ENCODE measurements around the gene DCDC2C. TPM values are rescaled to one million over a fixed set of nuclear protein-coding genes. Genes with fewer than 3 reads are reported as not detected.

Gene DCDC2C
- polyA plus RNA-seq, 3 donors, result 0.31 TPM; not detected in 2

GRCh38 chr2:3876221-3876620 is 172.8 kb downstream of the DCDC2C start:
- DNase-seq (ENCODE audit: low read depth in 3 of 3, low spot score in 2 of 3), result no peak

GRCh38 chr2:3876685-3877084 is 173.3 kb downstream of the DCDC2C start:
- peak; percentile 5 to 31 (median 6) for DNase-seq (ENCODE audit: low read depth in 3 of 3, low spot score in 2 of 3)

- no peak for DNase-seq (ENCODE audit: low read depth in 3 of 3, low spot score in 2 of 3)
Observed at GRCh38 chr2:3885629-3886628, 182.6 kb downstream of the DCDC2C start.

GRCh38 chr2:3895021-3895420 is 191.6 kb downstream of the DCDC2C start:
- no peak for DNase-seq (ENCODE audit: low read depth in 3 of 3, low spot score in 2 of 3)

Other genes starting within 250 kb of the DCDC2C start
- gene ADI1, start 184.0 kb upstream of the DCDC2C start, polyA plus RNA-seq (ENCODE audit: insufficient read length in 3 of 3), result 10 to 100 TPM; 72.8 to 82.5 (median 73.1) TPM
- gene RNASEH1, start 145.2 kb upstream of the DCDC2C start, polyA plus RNA-seq (ENCODE audit: insufficient read length in 3 of 3), result 10 to 100 TPM; 17.2 to 17.8 (median 17.5) TPM
- 1,000 to 10,000 TPM; 1,700 to 1,857 (median 1,831) TPM for gene RPS7, start 128.3 kb upstream of the DCDC2C start, polyA plus RNA-seq (ENCODE audit: insufficient read length in 3 of 3)
- 1 to 10 TPM; 1.5 to 3.0 (median 1.6) TPM for gene COLEC11, start 108.5 kb upstream of the DCDC2C start, polyA plus RNA-seq (ENCODE audit: insufficient read length in 3 of 3)
- not detected for gene ALLC, start 45.4 kb upstream of the DCDC2C start, polyA plus RNA-seq (ENCODE audit: insufficient read length in 3 of 3)